H1 (cell line): ENCODE measurements around the gene HRH1. TPM values are rescaled to one million over a fixed set of nuclear protein-coding genes. Genes with fewer than 3 reads are reported as not detected.

Experiments
- CTCF ChIA-PET: fragments of 300-600 bp; sonication (Branson Sonifier 250); formaldehyde crosslinking; loops from one replicate; lab custom pipeline; 2021; ENCODE audit not compliant: partially characterized antibody; lab: Charles Lee
- POLR2A ChIA-PET: fragments of 300-600 bp; sonication (Branson Sonifier 250); formaldehyde crosslinking; loops from one replicate; lab custom pipeline; 2021; ENCODE audit warnings: inconsistent platforms; ENCODE audit not compliant: partially characterized antibody; lab: Charles Lee
- DNase-seq, 2 experiments: peaks; one replicate each; pipeline versions ENCODE4 v3.0.0 to v3.0.0-alpha.2; 2010 to 2022; ENCODE audit warnings: low spot score in 2 of 2, low read depth in 1 of 2, mixed read lengths in 1 of 2
- FAIRE-seq: peaks from 2 replicates; lab custom pipeline; 2011; peaks lifted over from hg19 to GRCh38; lab: Jason Lieb, UNC
- H2AFZ ChIP-seq: 2 replicates; pipeline ENCODE4 v1.8.1; 2012; ENCODE audit warnings: low read length, inconsistent platforms
- H2AK5ac ChIP-seq: 2 replicates; pipeline ENCODE4 v1.6.1; 2013; ENCODE audit warnings: low read depth, low read length
- H2BK120ac ChIP-seq: replicated peaks from 2 replicates; pipeline ENCODE3; 2013; ENCODE audit warnings: low read depth, low read length, inconsistent platforms
- H2BK12ac ChIP-seq: 2 replicates; pipeline ENCODE4 v1.6.1; 2013; ENCODE audit warnings: low read depth, low read length
- H2BK15ac ChIP-seq: 2 replicates; pipeline ENCODE4 v1.6.1; 2013; ENCODE audit warnings: low read length
- H2BK20ac ChIP-seq: 2 replicates; pipeline ENCODE4 v1.6.1; 2013; ENCODE audit warnings: low read length
- H2BK5ac ChIP-seq: 2 replicates; pipeline ENCODE4 v1.6.1; 2013; ENCODE audit warnings: low read depth, low read length
- H3K14ac ChIP-seq: 2 replicates; pipeline ENCODE4 v1.6.1; 2013; ENCODE audit warnings: inconsistent platforms; ENCODE audit not compliant: insufficient read length
- H3K18ac ChIP-seq: 2 replicates; pipeline ENCODE4 v1.6.1; 2013; ENCODE audit warnings: low read length; ENCODE audit errors: extremely low read depth
- H3K23ac ChIP-seq: 2 replicates; pipeline ENCODE4 v1.6.1; 2013; ENCODE audit warnings: inconsistent platforms; ENCODE audit not compliant: insufficient read length
- H3K23me2 ChIP-seq: 2 replicates; pipeline ENCODE4 v1.6.1; 2013; ENCODE audit warnings: low read depth, low read length
- H3K27ac ChIP-seq: 2 replicates; pipeline ENCODE4 v1.6.1; 2011; ENCODE audit warnings: low read depth, low read length, inconsistent platforms
- H3K27me3 ChIP-seq, 4 experiments: replicated peaks in 1 of 4; 1 replicate in 1 of 4; 2 replicates in 3 of 4; pipeline versions ENCODE4 v1.6.1 to v1.8.1; 2011 to 2013; ENCODE audit warnings: low read length in 3 of 4, mild to moderate bottlenecking in 3 of 4, inconsistent platforms in 2 of 4, mixed read lengths in 2 of 4, moderate library complexity in 1 of 4; ENCODE audit not compliant: control insufficient read depth in 3 of 4, insufficient read depth in 3 of 4; ENCODE audit errors: extremely low read depth in 1 of 4
- H3K36me3 ChIP-seq, 4 experiments: 2 replicates each; pipeline versions ENCODE4 v1.6.1 to v1.8.1; 2011 to 2013; ENCODE audit warnings: mild to moderate bottlenecking in 4 of 4, low read length in 3 of 4, moderate library complexity in 2 of 4, control low read depth in 1 of 4, inconsistent platforms in 1 of 4; ENCODE audit not compliant: insufficient read depth in 4 of 4, control insufficient read depth in 2 of 4
- H3K4ac ChIP-seq: replicated peaks from 2 replicates; pipeline ENCODE3; 2013; ENCODE audit warnings: low read length, low read depth, mixed read lengths, inconsistent platforms; ENCODE audit not compliant: insufficient read length
- H3K4me1 ChIP-seq, 4 experiments: replicated peaks in 1 of 4; 1 replicate in 1 of 4; 2 replicates in 3 of 4; pipeline versions ENCODE4 v1.6.1 to v1.8.1; 2011 to 2013; ENCODE audit warnings: low read length in 3 of 4, inconsistent platforms in 2 of 4, mixed read lengths in 1 of 4; ENCODE audit not compliant: insufficient read depth in 4 of 4, control insufficient read depth in 3 of 4
- H3K4me2 ChIP-seq, 2 experiments: 2 replicates each; pipeline versions ENCODE4 v1.6.1 to v1.8.1; 2011 to 2013; ENCODE audit warnings: low read depth in 2 of 2, low read length in 2 of 2, control low read depth in 1 of 2, inconsistent platforms in 1 of 2, mild to moderate bottlenecking in 1 of 2; ENCODE audit not compliant: insufficient read depth in 1 of 2
- H3K4me3 ChIP-seq, 4 experiments: fragments of 200-600, 300-600 bp in 1 of 4; sonication (generic), shearing (Covaris generic), sonication (Bioruptor Twin) in 1 of 4; 2 replicates each; pipeline versions ENCODE4 v1.5.1 to v1.8.1; 2011 to 2016; ENCODE audit warnings: low read length in 4 of 4, low read depth in 3 of 4, control low read depth in 2 of 4, inconsistent platforms in 2 of 4, mild to moderate bottlenecking in 2 of 4, mixed read lengths in 1 of 4, moderate library complexity in 1 of 4; ENCODE audit not compliant: insufficient read depth in 2 of 4; ENCODE audit errors: extremely low read depth in 1 of 4
- H3K56ac ChIP-seq: replicated peaks from 2 replicates; pipeline ENCODE3; 2013; ENCODE audit warnings: low read depth, mild to moderate bottlenecking, mixed read lengths, low read length, inconsistent platforms; ENCODE audit not compliant: insufficient read length
- H3K79me1 ChIP-seq: 2 replicates; pipeline ENCODE4 v1.6.1; 2013; ENCODE audit warnings: low read depth, low read length, control low read depth
- H3K79me2 ChIP-seq, 2 experiments: 2 replicates each; pipeline versions ENCODE4 v1.6.1 to v1.8.1; 2012 to 2013; ENCODE audit warnings: low read length in 2 of 2, mild to moderate bottlenecking in 2 of 2, inconsistent platforms in 1 of 2; ENCODE audit not compliant: insufficient read depth in 2 of 2, control insufficient read depth in 1 of 2
- H3K9ac ChIP-seq, 4 experiments: replicated peaks in 1 of 4; 1 replicate in 1 of 4; 2 replicates in 3 of 4; pipeline versions ENCODE4 v1.6.1 to v1.8.1; 2011 to 2013; ENCODE audit warnings: low read depth in 3 of 4, low read length in 3 of 4, control low read depth in 2 of 4, mild to moderate bottlenecking in 2 of 4, moderate library complexity in 2 of 4, inconsistent platforms in 1 of 4; ENCODE audit errors: extremely low read depth in 1 of 4
- H3K9me3 ChIP-seq, 2 experiments: 2 replicates each; pipeline versions ENCODE4 v1.6.1 to v1.8.1; 2012 to 2013; ENCODE audit warnings: mild to moderate bottlenecking in 2 of 2, moderate library complexity in 2 of 2, control low read depth in 1 of 2, inconsistent platforms in 1 of 2, low read depth in 1 of 2, low read length in 1 of 2, mixed read lengths in 1 of 2; ENCODE audit not compliant: insufficient read depth in 2 of 2
- H4K20me1 ChIP-seq, 2 experiments: replicated peaks in 1 of 2; 2 replicates each; pipeline versions ENCODE3 to v1.8.1; 2011 to 2013; ENCODE audit warnings: inconsistent platforms in 2 of 2, low read length in 2 of 2, mild to moderate bottlenecking in 1 of 2; ENCODE audit not compliant: insufficient read depth in 2 of 2, control insufficient read depth in 1 of 2
- H4K5ac ChIP-seq: 2 replicates; pipeline ENCODE4 v1.6.1; 2013; ENCODE audit warnings: low read length, low read depth, mixed read lengths, inconsistent platforms; ENCODE audit not compliant: insufficient read length
- H4K8ac ChIP-seq: 2 replicates; pipeline ENCODE4 v1.8.0; 2013; ENCODE audit warnings: mild to moderate bottlenecking, moderate library complexity, low read length, inconsistent platforms; ENCODE audit not compliant: insufficient read depth; ENCODE audit errors: extremely low read depth
- H4K91ac ChIP-seq: replicated peaks from 2 replicates; pipeline ENCODE3; 2013; ENCODE audit warnings: low read length, mixed read lengths, inconsistent platforms; ENCODE audit not compliant: insufficient read length
- HDAC6 ChIP-seq: IDR thresholded peaks from one replicate; pipeline ENCODE4 v1.7.1; 2012; ENCODE audit warnings: low read depth, mild to moderate bottlenecking, inconsistent platforms, low read length, moderate library complexity
- JUND ChIP-seq: IDR thresholded peaks from 2 replicates; pipeline ENCODE4 v1.6.1; 2011; ENCODE audit warnings: mild to moderate bottlenecking, improper control_type of control experiment, low read length
- POLR2A ChIP-seq, 2 experiments: IDR thresholded peaks; 1 replicate in 1 of 2; 2 replicates in 1 of 2; pipeline ENCODE4 v1.6.1; 2011; ENCODE audit warnings: low read depth in 2 of 2, low read length in 2 of 2, mild to moderate bottlenecking in 2 of 2; ENCODE audit errors: control extremely low read depth in 1 of 2
- RAD21 ChIP-seq, 2 experiments: IDR thresholded peaks in 1 of 2; conservative IDR thresholded peaks in 1 of 2; 2 replicates each; pipeline ENCODE4 v1.6.1; 2011; ENCODE audit warnings: low read depth in 2 of 2, low read length in 2 of 2, improper control_type of control experiment in 1 of 2, inconsistent platforms in 1 of 2, mild to moderate bottlenecking in 1 of 2, moderate library complexity in 1 of 2
- RXRA ChIP-seq: IDR thresholded peaks from 2 replicates; pipeline ENCODE4 v1.6.1; 2011; ENCODE audit warnings: low read depth, mild to moderate bottlenecking, low read length, moderate library complexity; ENCODE audit not compliant: insufficient read depth
- SIRT6 ChIP-seq: IDR thresholded peaks from one replicate; pipeline ENCODE4 v1.7.1; 2012; ENCODE audit warnings: low read length, inconsistent platforms
- SIX5 ChIP-seq: IDR thresholded peaks from 2 replicates; pipeline ENCODE4 v1.6.1; 2011; ENCODE audit warnings: mild to moderate bottlenecking, low read depth, low read length
- SP1 ChIP-seq: IDR thresholded peaks from 2 replicates; pipeline ENCODE4 v1.6.1; 2011; ENCODE audit warnings: low read depth, low read length
- SP4 ChIP-seq: IDR thresholded peaks from 2 replicates; pipeline ENCODE4 v1.6.1; 2012; ENCODE audit warnings: low read length, inconsistent platforms
- TAF1 ChIP-seq: IDR thresholded peaks from 2 replicates; pipeline ENCODE4 v1.6.1; 2011; ENCODE audit warnings: mild to moderate bottlenecking, low read depth, low read length
- WGBS, 2 experiments: shearing (Covaris generic) in 1 of 2; methylation state at CpG; one replicate each; pipeline versions ENCODE4 v1.1.6 to v1.1.7; 2013 to 2015; ENCODE audit warnings: low lambda C conversion rate in 2 of 2, mixed read lengths in 2 of 2, inconsistent platforms in 1 of 2, low coverage in 1 of 2, missing lambda C conversion rate in 1 of 2; ENCODE audit not compliant: insufficient replicate concordance in 2 of 2, insufficient coverage in 1 of 2, insufficient read length in 1 of 2; ENCODE audit errors: extremely low coverage in 1 of 2, missing lambda C conversion rate in 1 of 2; 5-methylcytosine and 5-hydroxymethylcytosine counted together
- polyA plus RNA-seq, 7 experiments: library from polyadenylated mRNA; depleted of rRNA in 3 of 7; stranded (reverse) in 5 of 7; unstranded in 2 of 7; fragments of >200 nt in 5 of 7; fragments of 200-250 nt in 2 of 7; gene quantifications; 1 replicate in 5 of 7; 2 replicates in 1 of 7; 4 replicates in 1 of 7; pipeline versions ENCODE4 v1.2.1 to v1.2.3, GENCODE V29; 2011 to 2013; ENCODE audit warnings: missing spikeins in 2 of 7, mixed read lengths in 2 of 7
- total RNA-seq: library from RNA; stranded (reverse); fragmentation: NEBNext Ultra II Directional; extraction: Animal tissue kit (Norgen Biotek cat#: 25700); gene quantifications from 2 replicates; pipeline ENCODE4 v1.2.1, GENCODE V29; 2021

HRH1 gene
- total and polyA plus RNA-seq, 2 of the 8 experiments (the other 6 are each of a cell fraction or from before 2014, with no cell fraction given): 0.11 TPM; not detected in 1

- Histone ChIP-seq H3K18ac (no peak overlapping the region), H3K23me2 (no peaks in the 10 kb centered on the region), H3K36me3 (no peaks in the 10 kb centered on the region), H3K4me1 (peaks cover 0 to 4% (median 0%) of the 10 kb centered on the region in 4 experiments; a peak in 3 of 7 replicates), H3K79me2 (no peaks in the 10 kb centered on the region), H2BK15ac (no peak overlapping the region), H3K4ac (no peak overlapping the region), H2BK5ac (no peak overlapping the region), H2AK5ac (no peak overlapping the region), H3K56ac (no peak overlapping the region), H4K8ac (no peak overlapping the region), H4K20me1 (no peaks in the 10 kb centered on the region), H2AFZ (no peak overlapping the region), H3K27me3 (no peaks in the 10 kb centered on the region), H3K4me2 (no peak overlapping the region), H3K27ac (no peak overlapping the region), H2BK12ac (no peak overlapping the region), H3K79me1 (no peaks in the 10 kb centered on the region), H3K9ac (no peak overlapping the region), H2BK20ac (no peak overlapping the region), H4K5ac (no peak overlapping the region), H3K23ac (no peak overlapping the region), H4K91ac (no peak overlapping the region), H2BK120ac (no peak overlapping the region), H3K14ac (no peak overlapping the region), H3K9me3 (no peaks in the 10 kb centered on the region), H3K4me3 (no peak overlapping the region)
- WGBS, 2 experiments: 79% methylated on average over 1 of the region's 1 CpG; no CpG with 5 or more reads in 1 of the 2 experiments
- ChIA-PET POLR2A (interaction anchor here (1.2 kb wide), 1 partner anchor 26 kb away, joined by 3 read pairs; no protein-coding TSS in a partner anchor), CTCF (interaction anchor here (0.7 to 3.2 kb wide), 5 partner anchors 10 to 97 kb away, joined by 3 to 18 read pairs (median 4); no protein-coding TSS in a partner anchor)
- FAIRE-seq (no peak), DNase-seq (no peak)
- no peak for TF ChIP-seq SIX5
- TF ChIP-seq POLR2A (IDR thresholded peaks at IDR 0.05; ENCODE audit: control extremely low read depth in 1 of 2, low read depth in 2 of 2, low read length in 2 of 2): no peak
- TF ChIP-seq RXRA: no peak
- TF ChIP-seq SIRT6: no peak
- TF ChIP-seq SP1: no peak
- TF ChIP-seq TAF1: no peak
- no peak for TF ChIP-seq HDAC6
- TF ChIP-seq SP4: no peak
- TF ChIP-seq RAD21 (IDR thresholded peaks at IDR 0.05 in 1 of 2, conservative IDR thresholded peaks at IDR 0.05 in 1 of 2; ENCODE audit: low read depth in 2 of 2, low read length in 2 of 2): no peak
- no peak for TF ChIP-seq JUND
These were observed 84.6 kb downstream of the HRH1 start for GRCh38 chr3:11238880-11239279.
